NCI-H1436 (cell line): Measurements from ENCODE around the gene KCND3.
A peak's percentile ranks its signal among the peaks of the same experiment; 100 is the strongest.
"Not testable (repeated sequence)": the region's sequence is repeated elsewhere in the genome, so short reads cannot be mapped to it uniquely, and the experiment has no call there.

Source experiments
- DNase-seq: peaks from one replicate; lab custom pipeline; 2025; lab: John Stamatoyannopoulos, UW

Gene KCND3

GRCh38 chr1:111811891-111812290, 177.6 kb downstream of the KCND3 start:
- DNase-seq: no peak

- no peak for DNase-seq
These were observed 184.2 kb downstream of the KCND3 start for GRCh38 chr1:111805251-111805650.

DNA sequence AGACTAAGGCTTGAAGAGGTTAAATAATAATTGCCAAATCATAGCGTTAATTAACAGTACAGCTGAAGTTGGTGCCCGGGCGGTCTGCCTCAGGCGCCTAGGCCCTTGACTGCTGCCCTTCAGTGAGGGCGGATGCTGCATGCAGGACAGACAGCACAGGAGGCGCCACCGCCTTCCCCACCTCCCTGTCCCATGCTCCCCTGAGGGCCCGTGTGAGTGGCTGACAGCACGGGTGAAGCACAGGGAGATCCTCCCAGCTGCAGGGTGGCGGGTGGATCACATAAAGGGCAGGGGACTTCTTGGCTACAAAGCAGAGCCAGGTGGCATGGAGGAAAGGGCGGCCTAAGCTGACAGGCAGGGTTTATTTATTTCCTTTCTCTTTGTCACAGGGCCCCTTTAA, 184.7 kb downstream of the KCND3 start:
- DNase-seq: peak; percentile 71

DNA sequence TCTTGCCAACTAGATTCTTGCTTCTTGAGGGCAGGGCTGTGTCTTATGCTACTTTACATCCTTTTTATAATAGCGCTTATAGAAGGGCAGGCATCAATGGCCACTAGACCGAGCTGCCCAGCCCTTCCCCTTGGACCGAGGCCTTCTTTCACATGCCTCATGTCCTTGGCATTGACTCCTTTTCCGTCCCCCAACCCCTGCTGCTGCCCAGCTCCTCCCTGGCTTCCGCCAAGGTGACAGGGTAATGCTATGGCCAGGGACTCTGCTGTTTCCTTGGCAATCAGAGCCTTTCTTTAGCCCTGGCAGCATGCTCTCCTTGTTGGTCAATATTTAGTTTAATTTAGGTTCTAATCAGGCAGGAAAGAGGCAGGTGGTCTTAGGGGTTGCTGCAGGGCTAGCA, 185.5 kb downstream of the KCND3 start:
- DNase-seq: no peak

DNA sequence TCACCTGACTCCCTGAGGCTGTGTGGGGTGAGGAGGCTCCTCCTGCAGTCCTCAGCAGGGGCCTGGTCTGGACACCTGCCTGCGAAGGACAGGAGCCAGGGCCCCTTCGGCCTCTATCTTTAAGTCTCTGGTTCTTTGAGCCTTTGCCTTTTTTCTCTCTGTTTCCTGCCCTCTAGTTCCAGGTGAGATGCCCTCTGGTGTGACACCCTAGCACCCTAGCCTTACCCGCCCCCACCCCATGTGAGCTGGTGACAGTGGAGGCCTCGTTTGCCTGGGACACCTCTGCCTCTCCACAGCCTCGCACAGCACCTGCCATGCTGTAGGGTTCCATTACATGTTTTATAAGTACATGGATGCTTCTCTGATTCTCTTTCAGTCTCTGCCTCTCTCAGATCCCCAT, 186.5 kb downstream of the KCND3 start:
- DNase-seq: no peak

DNA sequence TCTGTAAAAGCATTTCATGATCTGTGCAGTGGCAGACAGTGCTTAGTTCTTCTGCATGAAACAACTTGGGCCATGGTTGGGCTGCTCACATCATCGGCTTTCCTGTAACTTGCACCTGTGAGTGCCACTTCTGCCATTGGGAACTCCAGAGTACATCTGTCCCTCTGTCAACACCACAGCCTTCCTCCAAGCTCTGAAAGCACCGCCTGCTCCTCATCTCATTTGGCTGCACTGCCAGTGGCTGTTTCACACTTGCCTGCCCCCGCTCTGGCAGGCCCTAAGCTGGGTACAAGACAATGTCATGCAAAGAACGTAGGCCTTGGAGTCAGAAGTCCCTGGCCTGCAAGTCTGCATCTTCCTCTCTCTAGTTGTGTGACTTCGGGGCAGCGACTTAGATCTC, 187.4 kb downstream of the KCND3 start:
- DNase-seq: no peak

- no peak for DNase-seq
These were observed 188.2 kb downstream of the KCND3 start for GRCh38 chr1:111801071-111801850.

DNA sequence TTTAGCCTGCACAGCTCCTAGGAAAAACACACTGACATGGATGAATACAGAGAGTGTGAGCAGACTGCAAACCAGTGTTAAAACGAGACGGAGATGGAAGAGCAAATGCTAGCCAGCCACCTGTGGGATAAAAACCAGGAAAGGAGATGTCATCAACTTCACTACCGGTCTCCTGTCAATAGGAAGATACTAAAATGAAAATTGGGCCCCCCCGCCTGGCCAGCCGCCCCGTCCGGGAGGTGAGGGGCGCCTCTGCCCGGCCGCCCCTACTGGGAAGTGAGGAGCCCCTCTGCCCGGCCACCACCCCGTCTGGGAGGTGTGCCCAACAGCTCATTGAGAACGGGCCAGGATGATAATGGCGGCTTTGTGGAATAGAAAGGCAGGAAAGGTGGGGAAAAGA, 189.7 kb downstream of the KCND3 start:
- DNase-seq: not testable (repeated sequence)

DNA sequence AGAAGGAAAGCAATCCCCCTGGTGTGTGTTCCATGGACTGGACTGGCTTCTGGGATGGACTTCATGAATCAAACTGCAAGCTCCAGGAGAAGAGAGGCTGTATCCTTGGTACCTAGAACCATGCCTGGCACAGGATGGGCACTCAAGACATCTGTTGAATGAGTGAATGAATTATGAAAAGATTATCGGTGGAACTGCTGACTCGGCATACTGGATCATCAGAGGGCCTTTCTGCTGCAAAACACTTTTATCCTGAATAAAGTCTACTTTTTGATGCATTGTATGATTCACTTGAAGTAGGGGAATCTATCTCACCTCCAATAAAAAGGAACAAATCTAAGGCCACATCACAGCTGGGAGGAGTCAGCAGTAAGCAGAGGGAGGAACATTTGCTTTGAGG, 190.9 kb downstream of the KCND3 start:
- DNase-seq: no peak

GRCh38 chr1:111795401-111795800, 194.1 kb downstream of the KCND3 start:
- no peak for DNase-seq

DNA sequence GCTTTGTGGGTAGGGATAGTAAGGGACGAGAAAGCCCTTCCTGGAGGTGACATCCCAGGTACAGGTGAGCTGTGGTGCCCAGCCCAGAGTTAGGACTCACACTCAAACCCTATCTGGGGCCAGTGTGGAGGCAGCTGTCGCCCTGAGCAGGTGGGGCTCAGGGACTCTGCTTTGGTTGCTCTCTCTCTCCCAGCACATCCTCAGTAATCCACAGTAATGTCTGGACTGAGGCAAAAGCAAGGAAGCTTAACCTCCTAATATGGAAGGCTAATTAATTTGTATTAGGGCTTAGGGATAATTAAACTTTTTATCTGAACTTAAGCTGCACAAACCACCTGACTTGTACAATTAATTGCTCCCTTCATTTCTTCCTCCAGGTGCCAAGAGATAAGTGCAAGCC, 195.5 kb downstream of the KCND3 start:
- DNase-seq: no peak

DNA sequence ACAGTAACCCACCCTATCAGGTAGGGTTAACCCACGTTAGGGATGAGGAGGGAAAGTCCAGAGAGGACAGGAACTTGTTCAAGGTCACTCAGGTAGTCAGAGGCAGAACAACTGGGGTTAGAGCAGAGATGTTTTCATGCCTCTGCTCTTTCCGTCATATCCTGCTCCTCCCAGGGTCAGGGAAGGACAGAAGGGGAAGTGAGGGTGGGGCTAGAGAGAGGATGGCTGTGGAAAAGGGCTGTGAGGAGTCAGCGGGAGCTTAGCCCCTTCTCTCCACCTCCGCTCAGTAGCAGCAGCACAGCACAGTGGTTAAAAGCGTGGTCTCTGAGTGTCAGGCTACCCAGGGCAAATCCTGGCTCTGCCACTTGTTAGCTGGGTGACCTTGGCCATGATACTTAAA, 197.2 kb downstream of the KCND3 start:
- DNase-seq: no peak

GRCh38 chr1:111791776-111792175, 197.7 kb downstream of the KCND3 start:
- DNase-seq: no peak

DNA sequence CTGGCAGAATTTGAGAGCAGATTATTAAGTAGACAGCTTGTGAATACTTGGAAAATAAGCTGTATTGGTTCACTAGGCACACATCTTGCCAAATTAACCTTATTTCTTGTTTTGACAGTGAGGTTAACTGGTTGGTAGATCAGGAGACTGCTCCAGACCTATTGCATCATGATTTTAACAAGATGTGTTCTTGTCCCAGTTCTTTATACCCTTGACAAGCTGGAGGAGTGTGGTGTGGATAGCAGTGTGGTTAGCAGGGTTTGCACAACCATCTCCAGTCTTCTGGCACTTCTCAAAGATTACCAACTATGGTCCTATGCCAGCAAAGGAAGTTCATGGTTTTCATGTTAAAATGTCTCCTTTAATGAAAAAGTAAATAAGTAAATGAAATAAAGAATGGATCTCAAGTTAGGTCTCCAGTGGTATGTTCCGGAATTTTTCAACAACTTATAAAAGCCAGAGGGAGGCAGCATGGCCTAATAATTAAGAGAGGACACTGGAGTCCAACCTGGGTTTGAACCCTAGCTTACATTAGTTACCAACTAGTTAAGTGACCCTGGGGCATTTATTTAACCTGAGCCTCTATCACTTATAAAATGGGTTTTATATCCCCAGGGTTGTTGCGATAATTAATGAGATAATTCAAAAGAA, 199.7 kb downstream of the KCND3 start:
- DNase-seq: no peak

GRCh38 chr1:111789142-111789541, 200.3 kb downstream of the KCND3 start:
- no peak for DNase-seq

GRCh38 chr1:111786669-111787207, 202.7 kb downstream of the KCND3 start:
- DNase-seq: no peak

GRCh38 chr1:111784273-111784901, 205.1 kb downstream of the KCND3 start:
- DNase-seq: no peak

DNA sequence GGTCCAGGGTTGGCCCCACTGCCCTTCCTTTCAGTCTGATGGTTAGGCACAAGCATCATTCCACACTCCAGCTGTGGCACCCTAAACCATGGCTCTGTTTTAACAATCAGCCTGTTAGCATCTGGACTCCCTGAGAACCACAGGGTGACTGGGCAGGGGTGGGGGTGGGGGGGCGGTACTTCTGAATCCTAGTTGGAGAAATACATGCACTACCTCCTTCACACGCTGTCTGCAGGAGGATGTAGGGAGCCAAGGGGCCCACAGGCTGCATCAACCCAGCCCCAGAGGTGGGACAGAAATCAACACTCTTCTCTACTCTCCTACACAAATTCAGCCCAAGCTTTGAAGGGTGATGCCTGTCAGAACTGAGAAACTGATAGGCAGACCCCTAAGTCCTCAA, 209.9 kb downstream of the KCND3 start:
- no peak for DNase-seq

DNA sequence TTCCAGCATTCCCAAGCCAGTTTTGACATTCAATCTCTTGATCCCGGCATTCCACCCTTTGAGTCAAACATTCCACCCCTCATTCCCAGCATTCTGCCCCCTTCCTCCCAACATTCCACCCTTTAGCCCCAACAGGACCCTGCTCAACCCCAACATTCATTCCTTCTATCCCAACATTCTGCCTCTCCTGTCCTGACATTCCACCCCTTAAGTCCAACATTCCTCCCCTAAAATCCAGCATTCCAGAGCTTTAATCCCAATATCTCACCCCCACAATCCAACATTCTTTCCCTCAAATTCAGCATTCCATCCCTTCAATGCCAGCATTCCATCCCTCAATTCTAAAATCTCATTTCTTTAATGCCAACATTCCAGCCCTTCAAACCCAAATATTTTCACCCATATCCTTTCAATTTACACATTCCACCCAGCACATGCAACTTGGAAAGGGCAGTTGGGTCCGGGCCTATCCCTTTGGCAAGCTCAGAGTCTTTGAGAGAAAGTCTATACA, 210.9 kb downstream of the KCND3 start:
- DNase-seq: no peak

- no peak for DNase-seq
These were observed 211.4 kb downstream of the KCND3 start for GRCh38 chr1:111778066-111778465.

- no peak for DNase-seq
These were observed 212.2 kb downstream of the KCND3 start for GRCh38 chr1:111777301-111777700.

GRCh38 chr1:111776861-111777260, 212.6 kb downstream of the KCND3 start:
- DNase-seq: no peak

DNA sequence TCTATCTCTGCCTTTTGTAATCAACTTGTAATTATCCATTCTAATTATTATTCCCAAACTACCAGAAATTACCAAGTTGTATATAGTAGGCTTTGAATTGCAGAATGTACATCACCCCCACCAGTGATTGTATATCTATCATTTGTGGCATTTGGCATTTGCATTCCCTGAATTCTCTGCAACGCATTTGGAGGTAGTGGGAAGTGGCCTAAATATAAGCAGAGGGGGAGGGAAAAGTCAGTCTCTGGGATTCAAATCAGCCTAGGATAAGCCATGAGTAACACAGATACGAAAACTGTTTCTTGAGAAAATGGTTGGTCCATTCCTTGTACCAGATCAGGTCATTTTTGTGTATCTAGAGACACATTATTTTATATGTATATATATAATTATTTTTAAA, 213.1 kb downstream of the KCND3 start:
- no peak for DNase-seq
